SK-N-SH (cell line): ENCODE results near the gene KIAA0232. TPM values are rescaled to one million over a fixed set of nuclear protein-coding genes. Genes with fewer than 3 reads are reported as not detected.

Experiments used
- CTCF ChIA-PET: fragments of 300-600, 350-600 bp; formaldehyde crosslinking; extraction: SDS; loops from one replicate; lab custom pipeline; 2021; lab: Yijun Ruan, JAX
- POLR2A ChIA-PET: fragments of 350-600 bp; sonication (Branson Sonifier 250); formaldehyde crosslinking; extraction: SDS; loops from one replicate; lab custom pipeline; 2020; ENCODE audit warnings: antibody characterized with exemption, inconsistent platforms; lab: Yijun Ruan, JAX
- DNase-seq: peaks from one replicate; pipeline ENCODE4 v3.0.0; 2012
- H2AFZ ChIP-seq: fragments of 200-600 bp; sonication (generic); 2 replicates; pipeline ENCODE4 v1.8.1; 2016; ENCODE audit warnings: antibody characterized with exemption, mild to moderate bottlenecking, low read depth
- H3F3A ChIP-seq: fragments of 200-600 bp; sonication (generic); replicated peaks from 2 replicates; pipeline ENCODE3; 2016; ENCODE audit warnings: antibody characterized with exemption, mild to moderate bottlenecking; ENCODE audit not compliant: insufficient read depth
- H3K27ac ChIP-seq, 2 experiments: fragments of 200-500 bp in 1 of 2; fragments of 200-600 bp in 1 of 2; sonication (Bioruptor generic) in 1 of 2; sonication (generic), shearing (Covaris generic) in 1 of 2; 2 replicates each; pipeline versions ENCODE4 v1.5.1 to v1.6.1; 2014 to 2016; ENCODE audit warnings: low read depth in 2 of 2, inconsistent platforms in 1 of 2, low read length in 1 of 2, mild to moderate bottlenecking in 1 of 2, mixed read lengths in 1 of 2
- H3K27me3 ChIP-seq: fragments of 200-600 bp; sonication (generic), shearing (Covaris generic); 2 replicates; pipeline ENCODE4 v1.6.1; 2016; ENCODE audit warnings: mixed run types; ENCODE audit not compliant: insufficient read depth
- H3K36me3 ChIP-seq, 2 experiments: fragments of 200-500 bp in 1 of 2; fragments of 200-600 bp in 1 of 2; sonication (Bioruptor generic) in 1 of 2; sonication (generic) in 1 of 2; replicated peaks in 1 of 2; 2 replicates each; pipeline versions ENCODE3 to v1.5.1; 2014 to 2016; ENCODE audit warnings: low read length in 1 of 2, mild to moderate bottlenecking in 1 of 2; ENCODE audit not compliant: insufficient read depth in 2 of 2, control insufficient read depth in 1 of 2
- H3K4me1 ChIP-seq, 2 experiments: fragments of 200-500 bp in 1 of 2; fragments of 200-600 bp in 1 of 2; sonication (Bioruptor generic) in 1 of 2; sonication (generic), shearing (Covaris generic) in 1 of 2; 2 replicates each; pipeline versions ENCODE4 v1.5.1 to v1.6.1; 2014 to 2016; ENCODE audit warnings: low read depth in 1 of 2, low read length in 1 of 2, mixed run types in 1 of 2; ENCODE audit not compliant: insufficient read depth in 2 of 2, control insufficient read depth in 1 of 2
- H3K4me2 ChIP-seq: fragments of 200-600 bp; sonication (generic), shearing (Covaris generic); 2 replicates; pipeline ENCODE4 v1.6.1; 2017; ENCODE audit warnings: mixed run types
- H3K4me3 ChIP-seq, 2 experiments: fragments of 200-500 bp in 1 of 2; fragments of 200-600 bp in 1 of 2; sonication (Bioruptor generic) in 1 of 2; sonication (generic), shearing (Covaris generic) in 1 of 2; 2 replicates each; pipeline versions ENCODE4 v1.5.1 to v1.8.1; 2014 to 2016; ENCODE audit warnings: low read depth in 2 of 2, inconsistent platforms in 1 of 2, low read length in 1 of 2, mild to moderate bottlenecking in 1 of 2, mixed read lengths in 1 of 2, moderate library complexity in 1 of 2
- H3K79me2 ChIP-seq: fragments of 200-600 bp; sonication (generic); 2 replicates; pipeline ENCODE4 v1.8.1; 2017; ENCODE audit warnings: mild to moderate bottlenecking; ENCODE audit not compliant: insufficient read depth
- H3K9ac ChIP-seq: fragments of 200-600 bp; sonication (generic); 2 replicates; pipeline ENCODE4 v1.6.1; 2017; ENCODE audit warnings: mixed run types
- H3K9me2 ChIP-seq: fragments of 200-600 bp; sonication (generic); 2 replicates; pipeline ENCODE4 v1.6.1; 2017; ENCODE audit warnings: mixed run types
- H3K9me3 ChIP-seq: fragments of 200-600 bp; sonication (generic); 2 replicates; pipeline ENCODE4 v1.6.1; 2017; ENCODE audit warnings: mixed run types, mild to moderate bottlenecking, moderate library complexity
- H4K20me1 ChIP-seq: fragments of 200-600 bp; sonication (generic); 2 replicates; pipeline ENCODE4 v1.6.1; 2017; ENCODE audit warnings: mild to moderate bottlenecking, mixed run types; ENCODE audit not compliant: insufficient read depth
- CHD2 ChIP-seq: fragments of 150-350 bp; IDR thresholded peaks from 2 replicates; pipeline ENCODE4 v1.6.1; 2018; ENCODE audit warnings: low read length; ENCODE audit not compliant: partially characterized antibody
- ELF1 ChIP-seq: IDR thresholded peaks from 2 replicates; pipeline ENCODE4 v1.4.0; 2012
- EP300 ChIP-seq, 2 experiments: IDR thresholded peaks; 2 replicates each; pipeline versions ENCODE4 v1.4.0 to v1.6.1; 2012; ENCODE audit warnings: borderline replicate concordance in 1 of 2, low read depth in 1 of 2, low read length in 1 of 2
- EZH2phosphoT487 ChIP-seq: fragments of 200-600 bp; sonication (generic); IDR thresholded peaks from 2 replicates; pipeline ENCODE4 v1.6.1; 2017; ENCODE audit warnings: low read depth, mixed run types, mild to moderate bottlenecking, antibody characterized with exemption, moderate library complexity, borderline replicate concordance
- FOSL2 ChIP-seq: IDR thresholded peaks from 2 replicates; pipeline ENCODE4 v1.4.0; 2012; ENCODE audit warnings: low read depth, mild to moderate bottlenecking, moderate library complexity, borderline replicate concordance
- GABPA ChIP-seq: IDR thresholded peaks from 2 replicates; pipeline ENCODE4 v1.4.0; 2012; ENCODE audit warnings: low read depth, mild to moderate bottlenecking
- MEF2A ChIP-seq: IDR thresholded peaks from 2 replicates; pipeline ENCODE4 v1.4.0; 2012; ENCODE audit warnings: low read depth, borderline replicate concordance
- MXI1 ChIP-seq: IDR thresholded peaks from 2 replicates; pipeline ENCODE4 v1.6.1; 2012; ENCODE audit warnings: mild to moderate bottlenecking, low read depth, low read length, improper control_type of control experiment
- NFIC ChIP-seq: IDR thresholded peaks from 2 replicates; pipeline ENCODE4 v1.4.0; 2012; ENCODE audit warnings: borderline replicate concordance
- NRF1 ChIP-seq: IDR thresholded peaks from 2 replicates; pipeline ENCODE4 v1.6.1; 2012; ENCODE audit warnings: low read depth, mild to moderate bottlenecking, low read length
- POLR2AphosphoS5 ChIP-seq: IDR thresholded peaks from 2 replicates; pipeline ENCODE4 v1.6.1; 2012; ENCODE audit warnings: low read depth, low read length
- RAD21 ChIP-seq: IDR thresholded peaks from 2 replicates; pipeline ENCODE4 v1.6.1; 2012; ENCODE audit warnings: mild to moderate bottlenecking, low read length
- RCOR1 ChIP-seq: fragments of 150-350 bp; IDR thresholded peaks from 2 replicates; pipeline ENCODE4 v1.6.1; 2017; ENCODE audit warnings: antibody characterized with exemption, low read length
- RFX5 ChIP-seq: IDR thresholded peaks from 2 replicates; pipeline ENCODE4 v1.6.1; 2012; ENCODE audit warnings: mild to moderate bottlenecking, improper control_type of control experiment, low read length
- RXRA ChIP-seq: IDR thresholded peaks from 2 replicates; pipeline ENCODE4 v1.4.0; 2012; ENCODE audit warnings: low read depth, mild to moderate bottlenecking, borderline replicate concordance
- TAF1 ChIP-seq: IDR thresholded peaks from 2 replicates; pipeline ENCODE4 v1.6.1; 2012; ENCODE audit warnings: low read depth, mild to moderate bottlenecking, low read length, moderate library complexity, borderline replicate concordance
- TCF12 ChIP-seq: IDR thresholded peaks from 2 replicates; pipeline ENCODE4 v1.4.0; 2012
- TEAD4 ChIP-seq: IDR thresholded peaks from 2 replicates; pipeline ENCODE4 v1.4.0; 2012; ENCODE audit warnings: mild to moderate bottlenecking, borderline replicate concordance; ENCODE audit not compliant: insufficient read depth
- YY1 ChIP-seq: IDR thresholded peaks from 2 replicates; pipeline ENCODE4 v1.4.0; 2012; ENCODE audit warnings: low read depth, mild to moderate bottlenecking
- WGBS: methylation state at CpG from one replicate; pipeline ENCODE4 v1.1.6; 2017; ENCODE audit warnings: low lambda C conversion rate; 5-methylcytosine and 5-hydroxymethylcytosine counted together
- polyA plus RNA-seq, 3 experiments: library from polyadenylated mRNA; depleted of rRNA; stranded (reverse); fragments of >200 nt; gene quantifications; 2 replicates each; pipeline ENCODE4 v1.2.3, GENCODE V29; 2012
- TF ChIP-seq, protein P1 (sequence below): IDR thresholded peaks from 2 replicates; pipeline ENCODE4 v1.4.0; 2012; ENCODE audit warnings: low read depth, borderline replicate concordance
- TF ChIP-seq, protein P2 (sequence below): IDR thresholded peaks from 2 replicates; pipeline ENCODE4 v1.6.1; 2012; ENCODE audit warnings: mild to moderate bottlenecking, low read depth, low read length, moderate library complexity
- TF ChIP-seq, protein P3 (sequence below): IDR thresholded peaks from 2 replicates; pipeline ENCODE4 v1.4.0; 2012; ENCODE audit warnings: low read depth

KIAA0232 gene
- polyA plus RNA-seq, 1 of the 3 experiments (the other 2 are of a cell fraction), result 5.7 TPM

DNA sequence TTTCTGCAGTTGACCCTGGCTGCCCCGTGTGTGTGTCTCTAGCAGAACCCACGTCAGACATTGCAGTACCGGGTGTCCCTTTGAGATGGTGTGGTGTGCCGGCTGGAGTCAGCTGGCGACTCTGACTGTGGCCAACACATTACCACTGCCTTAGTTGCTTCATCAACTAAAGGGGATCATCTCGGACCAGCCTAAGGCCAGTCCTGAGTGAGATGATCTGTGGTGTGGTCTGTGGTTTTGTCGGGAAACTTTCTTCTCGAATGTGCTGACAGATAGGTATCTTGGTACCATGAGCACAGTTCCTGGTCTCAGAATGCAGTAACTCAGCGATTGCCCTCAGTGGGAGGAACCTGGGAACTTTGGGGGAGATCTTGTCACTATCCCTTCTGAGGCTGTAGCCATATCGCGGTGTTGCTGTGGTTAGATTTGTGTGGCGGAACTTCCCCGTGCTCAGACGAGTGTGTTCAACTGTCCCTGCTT is 142.9 kb downstream of the KIAA0232 start:
- CTCF ChIA-PET, result interaction anchor here (1.4 to 2.6 kb wide), 2 partner anchors 9 to 52 kb away, joined by 3 to 10 read pairs; no protein-coding TSS in a partner anchor
- 93% methylated on average over 14 of the region's 14 CpGs for WGBS
- H3K36me3 ChIP-seq, result peaks cover 0 to 10% of the 10 kb centered on the region in 2 experiments

DNA sequence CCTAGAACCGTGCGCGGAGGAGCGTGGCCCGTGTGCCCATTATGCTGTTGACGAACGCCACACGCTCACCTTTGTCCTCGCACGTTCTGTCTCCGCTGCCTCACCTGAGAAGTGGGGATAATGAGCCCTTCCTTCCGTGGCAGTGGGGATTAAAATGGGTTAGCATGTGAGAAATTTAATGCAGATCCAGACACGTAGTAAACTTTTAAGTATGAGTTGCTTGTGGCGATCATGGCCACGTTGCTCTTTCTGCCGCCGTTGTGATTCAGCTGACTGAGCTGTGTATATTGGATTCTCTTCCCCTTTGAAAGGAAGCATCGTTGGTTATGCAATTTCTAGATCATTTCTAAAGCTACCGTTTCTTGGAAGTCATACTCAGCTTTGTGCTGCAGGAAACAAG is 143.6 kb downstream of the KIAA0232 start:
- POLR2A ChIA-PET, result no interaction called here

More for the DNA sequence above, 142.9 kb downstream of the KIAA0232 start:
- DNase-seq, result no peak
- Histone ChIP-seq H3K4me1 (peaks cover 0 to 4% of the 10 kb centered on the region in 2 experiments; a peak in 2 of 4 replicates), H3K9me3 (no peaks in the 10 kb centered on the region), H3K27me3 (no peaks in the 10 kb centered on the region), H3K27ac (no peak overlapping the region), H3K79me2 (peaks cover 7% of the 10 kb centered on the region; the same call in 1 of the 2 replicates), H3F3A (no peaks in the 10 kb centered on the region), H3K9me2 (no peaks in the 10 kb centered on the region), H3K4me3 (no peak overlapping the region), H3K9ac (no peak overlapping the region), H3K4me2 (no peak overlapping the region), H4K20me1 (no peaks in the 10 kb centered on the region), H2AFZ (no peak overlapping the region)
- no peak for TF ChIP-seq ELF1
- no peak for TF ChIP-seq MEF2A
- TF ChIP-seq TCF12, result no peak
- TF ChIP-seq RXRA, result no peak
- TF ChIP-seq RFX5, result no peak
- TF ChIP-seq MXI1, result no peak
- no peak for TF ChIP-seq RCOR1
- POLR2A ChIA-PET, result no interaction called here

More for the DNA sequence above, 143.6 kb downstream of the KIAA0232 start:
- H3K4me3 ChIP-seq, result no peak overlapping the region
- DNase-seq, result no peak
- peaks cover 7% of the 10 kb centered on the region; the same call in 1 of the 2 replicates for H3K79me2 ChIP-seq
- no peaks in the 10 kb centered on the region for H3F3A ChIP-seq
- peaks cover 0 to 4% of the 10 kb centered on the region in 2 experiments; a peak in 2 of 4 replicates for H3K4me1 ChIP-seq
- TF ChIP-seq EZH2phosphoT487 (no peak), RXRA (no peak), EP300 (IDR thresholded peaks at IDR 0.05; ENCODE audit: borderline replicate concordance in 1 of 2, low read depth in 1 of 2, low read length in 1 of 2) (no peak), ELF1 (no peak), RAD21 (no peak), FOSL2 (no peak), CHD2 (no peak), MEF2A (no peak), NRF1 (no peak), YY1 (no peak), GABPA (no peak), TEAD4 (no peak), NFIC (no peak), RFX5 (no peak), TAF1 (no peak), RCOR1 (no peak), POLR2AphosphoS5 (no peak)
- TF ChIP-seq, protein P1, sequence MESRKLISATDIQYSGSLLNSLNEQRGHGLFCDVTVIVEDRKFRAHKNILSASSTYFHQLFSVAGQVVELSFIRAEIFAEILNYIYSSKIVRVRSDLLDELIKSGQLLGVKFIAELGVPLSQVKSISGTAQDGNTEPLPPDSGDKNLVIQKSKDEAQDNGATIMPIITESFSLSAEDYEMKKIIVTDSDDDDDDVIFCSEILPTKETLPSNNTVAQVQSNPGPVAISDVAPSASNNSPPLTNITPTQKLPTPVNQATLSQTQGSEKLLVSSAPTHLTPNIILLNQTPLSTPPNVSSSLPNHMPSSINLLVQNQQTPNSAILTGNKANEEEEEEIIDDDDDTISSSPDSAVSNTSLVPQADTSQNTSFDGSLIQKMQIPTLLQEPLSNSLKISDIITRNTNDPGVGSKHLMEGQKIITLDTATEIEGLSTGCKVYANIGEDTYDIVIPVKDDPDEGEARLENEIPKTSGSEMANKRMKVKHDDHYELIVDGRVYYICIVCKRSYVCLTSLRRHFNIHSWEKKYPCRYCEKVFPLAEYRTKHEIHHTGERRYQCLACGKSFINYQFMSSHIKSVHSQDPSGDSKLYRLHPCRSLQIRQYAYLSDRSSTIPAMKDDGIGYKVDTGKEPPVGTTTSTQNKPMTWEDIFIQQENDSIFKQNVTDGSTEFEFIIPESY, result no peak
- TF ChIP-seq, protein P2, sequence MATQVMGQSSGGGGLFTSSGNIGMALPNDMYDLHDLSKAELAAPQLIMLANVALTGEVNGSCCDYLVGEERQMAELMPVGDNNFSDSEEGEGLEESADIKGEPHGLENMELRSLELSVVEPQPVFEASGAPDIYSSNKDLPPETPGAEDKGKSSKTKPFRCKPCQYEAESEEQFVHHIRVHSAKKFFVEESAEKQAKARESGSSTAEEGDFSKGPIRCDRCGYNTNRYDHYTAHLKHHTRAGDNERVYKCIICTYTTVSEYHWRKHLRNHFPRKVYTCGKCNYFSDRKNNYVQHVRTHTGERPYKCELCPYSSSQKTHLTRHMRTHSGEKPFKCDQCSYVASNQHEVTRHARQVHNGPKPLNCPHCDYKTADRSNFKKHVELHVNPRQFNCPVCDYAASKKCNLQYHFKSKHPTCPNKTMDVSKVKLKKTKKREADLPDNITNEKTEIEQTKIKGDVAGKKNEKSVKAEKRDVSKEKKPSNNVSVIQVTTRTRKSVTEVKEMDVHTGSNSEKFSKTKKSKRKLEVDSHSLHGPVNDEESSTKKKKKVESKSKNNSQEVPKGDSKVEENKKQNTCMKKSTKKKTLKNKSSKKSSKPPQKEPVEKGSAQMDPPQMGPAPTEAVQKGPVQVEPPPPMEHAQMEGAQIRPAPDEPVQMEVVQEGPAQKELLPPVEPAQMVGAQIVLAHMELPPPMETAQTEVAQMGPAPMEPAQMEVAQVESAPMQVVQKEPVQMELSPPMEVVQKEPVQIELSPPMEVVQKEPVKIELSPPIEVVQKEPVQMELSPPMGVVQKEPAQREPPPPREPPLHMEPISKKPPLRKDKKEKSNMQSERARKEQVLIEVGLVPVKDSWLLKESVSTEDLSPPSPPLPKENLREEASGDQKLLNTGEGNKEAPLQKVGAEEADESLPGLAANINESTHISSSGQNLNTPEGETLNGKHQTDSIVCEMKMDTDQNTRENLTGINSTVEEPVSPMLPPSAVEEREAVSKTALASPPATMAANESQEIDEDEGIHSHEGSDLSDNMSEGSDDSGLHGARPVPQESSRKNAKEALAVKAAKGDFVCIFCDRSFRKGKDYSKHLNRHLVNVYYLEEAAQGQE, result no peak
- TF ChIP-seq, protein P3, sequence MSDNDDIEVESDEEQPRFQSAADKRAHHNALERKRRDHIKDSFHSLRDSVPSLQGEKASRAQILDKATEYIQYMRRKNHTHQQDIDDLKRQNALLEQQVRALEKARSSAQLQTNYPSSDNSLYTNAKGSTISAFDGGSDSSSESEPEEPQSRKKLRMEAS, result no peak
- no peak overlapping the region for H3K27ac ChIP-seq
- H3K4me2 ChIP-seq, result no peak overlapping the region
- H3K9ac ChIP-seq, result no peak overlapping the region
- WGBS, result 95% methylated on average over 19 of the region's 19 CpGs
- H3K27me3 ChIP-seq, result no peaks in the 10 kb centered on the region
- H3K9me2 ChIP-seq, result no peaks in the 10 kb centered on the region
- peaks cover 0 to 10% of the 10 kb centered on the region in 2 experiments for H3K36me3 ChIP-seq
- CTCF ChIA-PET, result interaction anchor here (0.8 to 2.6 kb wide), 4 partner anchors 9 to 145 kb away, joined by 3 to 10 read pairs (median 4); no protein-coding TSS in a partner anchor
- no peaks in the 10 kb centered on the region for H4K20me1 ChIP-seq
- H2AFZ ChIP-seq, result no peak overlapping the region
- H3K9me3 ChIP-seq, result no peaks in the 10 kb centered on the region
